Endothelial cell of umbilical vein (primary cell): ENCODE measurements around the gene CLTCL1. TPM values are rescaled to one million over a fixed set of nuclear protein-coding genes. Genes with fewer than 3 reads are reported as not detected.

Experiments used
- BruUV-seq: library from RNA; stranded (reverse); fragments of 400-500 nt; replicated peaks from 2 replicates; lab custom pipeline; 2021; lab: Mats Ljungman, UMichigan
- CTCF ChIA-PET: fragments of 300-600, 350-600 bp; sonication (Branson Sonifier 250); formaldehyde crosslinking; loops from one replicate; lab custom pipeline; 2021; ENCODE audit warnings: antibody characterized with exemption, inconsistent platforms; lab: Charles Lee
- POLR2A ChIA-PET: fragments of 300-600, 350-600 bp; sonication (Branson Sonifier 250); formaldehyde crosslinking; loops from one replicate; lab custom pipeline; 2021; ENCODE audit warnings: antibody characterized with exemption, inconsistent platforms; lab: Charles Lee
- DNase-seq: peaks from one replicate; pipeline ENCODE4 v3.0.0-alpha.2; 2011; ENCODE audit warnings: low read depth, low spot score
- FAIRE-seq: peaks from 2 replicates; lab custom pipeline; 2011; peaks lifted over from hg19 to GRCh38; lab: Jason Lieb, UNC
- H2AFZ ChIP-seq: 2 replicates; pipeline ENCODE4 v1.6.0; 2012; ENCODE audit warnings: low read depth, low read length, control low read depth, inconsistent platforms
- H3K27ac ChIP-seq: 2 replicates; pipeline ENCODE4 v1.5.1; 2011; ENCODE audit warnings: low read depth, mild to moderate bottlenecking, control low read depth, low read length, moderate library complexity; ENCODE audit not compliant: insufficient read depth
- H3K27me3 ChIP-seq, 2 experiments: 2 replicates each; pipeline versions ENCODE4 v1.6.0 to v1.6.1; 2011; ENCODE audit warnings: low read length in 2 of 2, mixed read lengths in 1 of 2; ENCODE audit not compliant: control insufficient read depth in 2 of 2, insufficient read depth in 2 of 2
- H3K36me3 ChIP-seq, 2 experiments: 2 replicates in 1 of 2; 3 replicates in 1 of 2; pipeline ENCODE4 v1.5.1; 2011; ENCODE audit warnings: low read length in 2 of 2, mild to moderate bottlenecking in 1 of 2, moderate library complexity in 1 of 2; ENCODE audit not compliant: control insufficient read depth in 2 of 2, insufficient read depth in 2 of 2; ENCODE audit errors: extremely low read depth in 1 of 2
- H3K4me1 ChIP-seq: 3 replicates; pipeline ENCODE4 v1.5.1; 2011; ENCODE audit warnings: mild to moderate bottlenecking, low read length; ENCODE audit not compliant: control insufficient read depth, insufficient read depth; ENCODE audit errors: extremely low read depth
- H3K4me2 ChIP-seq: 2 replicates; pipeline ENCODE4 v1.6.1; 2011; ENCODE audit warnings: low read length, control low read depth, mixed read lengths; ENCODE audit not compliant: insufficient read depth
- H3K4me3 ChIP-seq, 3 experiments: fragments of 200-600 bp in 1 of 3; sonication (generic), shearing (Covaris generic) in 1 of 3; replicated peaks in 1 of 3; 2 replicates each; pipeline ENCODE4 v1.5.1; 2011 to 2016; ENCODE audit warnings: control low read depth in 3 of 3, low read length in 3 of 3, mild to moderate bottlenecking in 2 of 3, inconsistent platforms in 1 of 3, low read depth in 1 of 3, moderate library complexity in 1 of 3; ENCODE audit not compliant: insufficient read depth in 1 of 3
- H3K79me2 ChIP-seq: 2 replicates; pipeline ENCODE4 v1.6.0; 2012; ENCODE audit warnings: low read length, inconsistent platforms; ENCODE audit not compliant: control insufficient read depth, insufficient read depth
- H3K9ac ChIP-seq: replicated peaks from 2 replicates; pipeline ENCODE3; 2011; ENCODE audit warnings: low read length, control low read depth; ENCODE audit not compliant: insufficient read depth; ENCODE audit errors: extremely low read depth
- H3K9me1 ChIP-seq: replicated peaks from 3 replicates; pipeline ENCODE4 v1.6.0; 2011; ENCODE audit warnings: mild to moderate bottlenecking, low read length; ENCODE audit not compliant: control insufficient read depth, insufficient read depth; ENCODE audit errors: extremely low read depth
- H3K9me3 ChIP-seq: replicated peaks from 2 replicates; pipeline ENCODE4 v1.5.1; 2012; ENCODE audit warnings: low read length, inconsistent platforms; ENCODE audit not compliant: control insufficient read depth, insufficient read depth
- H4K20me1 ChIP-seq: replicated peaks from 2 replicates; pipeline ENCODE3; 2011; ENCODE audit warnings: mild to moderate bottlenecking, low read length; ENCODE audit not compliant: control insufficient read depth, insufficient read depth; ENCODE audit errors: extremely low read depth
- EZH2 ChIP-seq: IDR thresholded peaks from 2 replicates; pipeline ENCODE4 v1.6.1; 2012; ENCODE audit warnings: borderline replicate concordance, low read depth, mild to moderate bottlenecking, moderate library complexity, low read length, inconsistent platforms; ENCODE audit not compliant: severe bottlenecking
- FOS ChIP-seq: IDR thresholded peaks from 2 replicates; pipeline ENCODE4 v1.6.1; 2011; ENCODE audit warnings: mild to moderate bottlenecking, low read length, moderate library complexity, borderline replicate concordance; ENCODE audit not compliant: insufficient read depth
- GATA2 ChIP-seq: IDR thresholded peaks from 2 replicates; pipeline ENCODE4 v1.7.0; 2011; ENCODE audit warnings: low read depth, mild to moderate bottlenecking, moderate library complexity, mixed read lengths, low read length; ENCODE audit not compliant: insufficient read length, insufficient read depth
- JUN ChIP-seq: IDR thresholded peaks from 2 replicates; pipeline ENCODE4 v1.6.1; 2011; ENCODE audit warnings: borderline replicate concordance, low read depth; ENCODE audit not compliant: insufficient read length, insufficient read depth
- MYC ChIP-seq: IDR thresholded peaks from one replicate; pipeline ENCODE4 v1.6.1; 2011; ENCODE audit warnings: mild to moderate bottlenecking, low read depth, low read length
- POLR2A ChIP-seq: IDR thresholded peaks from 2 replicates; pipeline ENCODE4 v1.6.1; 2012; ENCODE audit warnings: low read depth, mild to moderate bottlenecking, control low read depth, low read length
- POLR2AphosphoS5 ChIP-seq: IDR thresholded peaks from 2 replicates; pipeline ENCODE4 v1.6.1; 2012; ENCODE audit warnings: low read depth, mild to moderate bottlenecking, control low read depth, low read length, moderate library complexity; ENCODE audit not compliant: insufficient read depth
- dilution Hi-C: fragments of 300-500 bp; cut with MboI; formaldehyde crosslinking; loops from one replicate; pipeline ENCODE4 v1.15.0; 2019; ENCODE audit warnings: low sequenced_read_pairs; ENCODE audit not compliant: extremely low pct_ligation_motif_present
- intact Hi-C: fragments of 100-400 bp; cut with micrococcal nuclease; formaldehyde crosslinking; loops from one replicate; pipeline ENCODE4 v1.10.0; 2022
- polyA plus RNA-seq, 4 experiments: library from polyadenylated mRNA; depleted of rRNA in 3 of 4; stranded (reverse) in 3 of 4; unstranded in 1 of 4; fragments of >200 nt; gene quantifications; 2 replicates each; pipeline versions ENCODE4 v1.2.1 to v1.2.3, GENCODE V29; 2011 to 2012; ENCODE audit warnings: missing spikeins in 1 of 4
- total RNA-seq: library from RNA; stranded (reverse); gene quantifications from 2 replicates; pipeline ENCODE4 v1.2.3, GENCODE V29; 2021
- TF ChIP-seq, protein P1 (sequence below): IDR thresholded peaks from 2 replicates; pipeline ENCODE4 v1.6.1; 2011; ENCODE audit not compliant: insufficient read depth, insufficient read length
- TF ChIP-seq, protein P2 (sequence below), 2 donors: IDR thresholded peaks; 1 replicate in 1 of 2; 2 replicates in 1 of 2; pipeline ENCODE4 v1.5.1; 2011; ENCODE audit warnings: low read length in 2 of 2, mild to moderate bottlenecking in 2 of 2, moderate library complexity in 2 of 2, control low read depth in 1 of 2, inconsistent platforms in 1 of 2, low read depth in 1 of 2; ENCODE audit not compliant: insufficient read depth in 1 of 2; ENCODE audit errors: extremely low read depth in 1 of 2

The CLTCL1 gene
- total and polyA plus RNA-seq, 2 donors (not counting 3 experiments of a cell fraction or from before 2014, with no cell fraction given), result 5.0 to 6.2 TPM

DNA sequence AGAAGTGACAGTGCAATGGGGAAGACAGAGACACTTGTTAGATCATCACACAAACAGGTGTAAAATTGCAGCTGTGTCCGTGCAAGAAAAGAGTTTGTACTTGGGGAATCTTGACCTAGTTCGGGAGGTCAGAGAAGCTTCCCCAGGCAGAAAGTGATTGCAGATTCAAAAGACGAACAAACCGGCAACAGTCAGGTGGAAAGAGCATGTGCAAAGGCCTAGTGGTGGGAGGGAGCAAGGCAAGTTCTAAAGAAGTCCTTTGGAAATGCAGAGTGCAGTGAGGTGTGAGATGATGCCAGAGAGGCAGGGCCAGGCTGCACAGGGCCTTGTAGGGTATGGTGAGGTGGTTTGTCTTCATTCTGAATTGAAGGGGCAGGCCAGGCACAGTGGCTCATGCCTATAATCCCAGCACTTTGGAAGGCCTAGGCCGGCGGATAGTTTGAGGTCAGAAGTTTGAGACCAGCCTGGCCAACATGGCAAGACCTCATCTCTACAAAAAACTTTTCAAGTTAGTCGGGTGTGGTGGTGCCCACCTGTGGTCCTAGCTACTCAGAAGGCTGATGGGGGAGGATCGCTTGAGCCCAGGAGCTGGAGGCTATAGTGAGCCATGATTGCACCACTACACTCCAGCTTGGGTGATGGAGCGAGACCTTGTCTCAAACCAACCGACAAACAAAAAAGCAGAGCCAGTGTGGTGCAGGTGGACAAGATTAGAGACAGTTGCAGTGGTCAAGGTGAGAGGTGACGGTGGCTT lies 145.1 kb downstream of the CLTCL1 start:
- no peak for DNase-seq
- Histone ChIP-seq H3K4me1 (peaks cover 7% of the 10 kb centered on the region), H3K79me2 (peaks cover 11% of the 10 kb centered on the region), H4K20me1 (no peaks in the 10 kb centered on the region), H3K4me3 (no peak overlapping the region), H3K27me3 (peaks cover 35 to 37% of the 10 kb centered on the region in 2 experiments), H3K4me2 (no peak overlapping the region), H2AFZ (no peak overlapping the region), H3K9me3 (no peaks in the 10 kb centered on the region), H3K9me1 (no peaks in the 10 kb centered on the region), H3K36me3 (peaks cover 3 to 6% of the 10 kb centered on the region in 2 experiments), H3K9ac (no peak overlapping the region), H3K27ac (no peak overlapping the region)
- intact Hi-C loops (no loop called here), dilution Hi-C loops (no loop called here)
- CTCF ChIA-PET, result interaction anchor here (0.9 to 2.8 kb wide), 2 partner anchors 9 to 33 kb away, joined by 3 to 23 read pairs; partner anchors contain the start of gene SLC25A1
- POLR2A ChIA-PET, result interaction anchor here (0.6 kb wide), 1 partner anchor 46 kb away, joined by 7 read pairs; no protein-coding TSS in a partner anchor
- TF ChIP-seq POLR2A (no peak), GATA2 (no peak), FOS (no peak), JUN (no peak), MYC (no peak), EZH2 (no peak), POLR2AphosphoS5 (no peak)
- TF ChIP-seq, protein P1, sequence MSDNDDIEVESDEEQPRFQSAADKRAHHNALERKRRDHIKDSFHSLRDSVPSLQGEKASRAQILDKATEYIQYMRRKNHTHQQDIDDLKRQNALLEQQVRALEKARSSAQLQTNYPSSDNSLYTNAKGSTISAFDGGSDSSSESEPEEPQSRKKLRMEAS, result no peak
- TF ChIP-seq, protein P2, sequence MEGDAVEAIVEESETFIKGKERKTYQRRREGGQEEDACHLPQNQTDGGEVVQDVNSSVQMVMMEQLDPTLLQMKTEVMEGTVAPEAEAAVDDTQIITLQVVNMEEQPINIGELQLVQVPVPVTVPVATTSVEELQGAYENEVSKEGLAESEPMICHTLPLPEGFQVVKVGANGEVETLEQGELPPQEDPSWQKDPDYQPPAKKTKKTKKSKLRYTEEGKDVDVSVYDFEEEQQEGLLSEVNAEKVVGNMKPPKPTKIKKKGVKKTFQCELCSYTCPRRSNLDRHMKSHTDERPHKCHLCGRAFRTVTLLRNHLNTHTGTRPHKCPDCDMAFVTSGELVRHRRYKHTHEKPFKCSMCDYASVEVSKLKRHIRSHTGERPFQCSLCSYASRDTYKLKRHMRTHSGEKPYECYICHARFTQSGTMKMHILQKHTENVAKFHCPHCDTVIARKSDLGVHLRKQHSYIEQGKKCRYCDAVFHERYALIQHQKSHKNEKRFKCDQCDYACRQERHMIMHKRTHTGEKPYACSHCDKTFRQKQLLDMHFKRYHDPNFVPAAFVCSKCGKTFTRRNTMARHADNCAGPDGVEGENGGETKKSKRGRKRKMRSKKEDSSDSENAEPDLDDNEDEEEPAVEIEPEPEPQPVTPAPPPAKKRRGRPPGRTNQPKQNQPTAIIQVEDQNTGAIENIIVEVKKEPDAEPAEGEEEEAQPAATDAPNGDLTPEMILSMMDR (IDR thresholded peaks at IDR 0.05; ENCODE audit: extremely low read depth in 1 of 2, insufficient read depth in 1 of 2, low read depth in 1 of 2, low read length in 2 of 2), result no peak
- no peak for FAIRE-seq
- no TSS peak for BruUV-seq
